ENCODE data around the gene RAB6B. TPM values are rescaled to one million over a fixed set of nuclear protein-coding genes. Genes with fewer than 3 reads are reported as not detected.

Gene RAB6B
- total RNA-seq, 4 donors from 2014 or later = 6.2 to 11.9 (median 10.5) TPM

- Histone ChIP-seq H3K4me3 (no peak overlapping the region), H3K4me1 (no peaks in the 10 kb centered on the region), H3K27me3 (peaks cover 0 to 5% (median 0%) of the 10 kb centered on the region in 4 donors), H3K9me3 (no peaks in the 10 kb centered on the region), H3K27ac (replicated peaks in 1 of 4) (no peak overlapping the region), H3K36me3 (no peaks in the 10 kb centered on the region)
- no peak for TF ChIP-seq POLR2A (IDR thresholded peaks at IDR 0.05; ENCODE audit: low read depth)
- TF ChIP-seq POLR2AphosphoS5 (IDR thresholded peaks at IDR 0.05) = no peak
- no peak for TF ChIP-seq CTCF (IDR thresholded peaks at IDR 0.05)
- no peak for TF ChIP-seq EP300 (IDR thresholded peaks at IDR 0.05)
- intact Hi-C loops (cut with DNase I) = loop anchor here (10.0 kb wide), 1 partner anchor 257 kb away; the partner anchor contains the start of gene TOPBP1
- no peak for DNase-seq (ENCODE audit: extremely low spot score)
- WGBS = 93% methylated on average over 1 of the region's 1 CpG
Measured at GRCh38 chr3:133921592-133921991, 25.9 kb upstream of the RAB6B start.

GRCh38 chr3:133917144-133917543 is 21.5 kb upstream of the RAB6B start:
- H3K36me3 ChIP-seq = no peaks in the 10 kb centered on the region
- no peak overlapping the region for H3K27ac ChIP-seq (replicated peaks in 1 of 4)
- TF ChIP-seq EP300 (IDR thresholded peaks at IDR 0.05) (no peak), POLR2AphosphoS5 (IDR thresholded peaks at IDR 0.05) (no peak), CTCF (IDR thresholded peaks at IDR 0.05) (no peak), POLR2A (IDR thresholded peaks at IDR 0.05; ENCODE audit: low read depth) (no peak)
- no peak overlapping the region for H3K4me3 ChIP-seq
- intact Hi-C loops (cut with DNase I) = no loop called here
- H3K9me3 ChIP-seq = no peaks in the 10 kb centered on the region
- no peaks in the 10 kb centered on the region for H3K4me1 ChIP-seq
- peaks cover 0 to 17% (median 0%) of the 10 kb centered on the region in 4 donors for H3K27me3 ChIP-seq
- no peak for DNase-seq (ENCODE audit: extremely low spot score)

- H3K4me1 ChIP-seq = no peaks in the 10 kb centered on the region
- no peaks in the 10 kb centered on the region for H3K9me3 ChIP-seq
- peak; percentile 81 for DNase-seq (ENCODE audit: extremely low spot score)
- H3K27me3 ChIP-seq = peaks cover 0 to 17% (median 0%) of the 10 kb centered on the region in 4 donors
- 83% methylated on average over 10 of the region's 10 CpGs for WGBS
- intact Hi-C loops (cut with DNase I) = no loop called here
- H3K4me3 ChIP-seq = no peak overlapping the region
- H3K27ac ChIP-seq (replicated peaks in 1 of 4) = no peak overlapping the region
- no peak for TF ChIP-seq POLR2AphosphoS5 (IDR thresholded peaks at IDR 0.05)
- H3K36me3 ChIP-seq = no peaks in the 10 kb centered on the region
Measured at GRCh38 chr3:133915685-133916658, 20.3 kb upstream of the RAB6B start.

- Histone ChIP-seq H3K27ac (replicated peaks in 1 of 4) (no peak overlapping the region), H3K36me3 (no peaks in the 10 kb centered on the region), H3K9me3 (no peaks in the 10 kb centered on the region), H3K27me3 (peaks cover 0 to 17% (median 0%) of the 10 kb centered on the region in 4 donors), H3K4me3 (no peak overlapping the region), H3K4me1 (no peaks in the 10 kb centered on the region)
- no peak for TF ChIP-seq POLR2A (IDR thresholded peaks at IDR 0.05; ENCODE audit: low read depth)
- no peak for TF ChIP-seq EP300 (IDR thresholded peaks at IDR 0.05)
- no peak for TF ChIP-seq POLR2AphosphoS5 (IDR thresholded peaks at IDR 0.05)
- TF ChIP-seq CTCF (IDR thresholded peaks at IDR 0.05) = no peak
- DNase-seq (ENCODE audit: extremely low spot score) = peak; percentile 79
- intact Hi-C loops (cut with DNase I) = no loop called here
- WGBS = 92% methylated on average over 12 of the region's 12 CpGs
Measured at GRCh38 chr3:133914839-133915600, 19.3 kb upstream of the RAB6B start.

GRCh38 chr3:133910422-133910821 is 14.7 kb upstream of the RAB6B start:
- no peak for DNase-seq (ENCODE audit: extremely low spot score)
- no peak overlapping the region for H3K4me3 ChIP-seq
- TF ChIP-seq CTCF (IDR thresholded peaks at IDR 0.05) (no peak), POLR2A (IDR thresholded peaks at IDR 0.05; ENCODE audit: low read depth) (no peak), POLR2AphosphoS5 (IDR thresholded peaks at IDR 0.05) (no peak), EP300 (IDR thresholded peaks at IDR 0.05) (no peak)
- H3K4me1 ChIP-seq = no peaks in the 10 kb centered on the region
- 69% methylated on average over 2 of the region's 2 CpGs for WGBS
- no peaks in the 10 kb centered on the region for H3K9me3 ChIP-seq
- peaks cover 0 to 3% (median 0%) of the 10 kb centered on the region in 4 donors for H3K27me3 ChIP-seq
- intact Hi-C loops (cut with DNase I) = no loop called here
- H3K27ac ChIP-seq (replicated peaks in 1 of 4) = no peak overlapping the region
- no peaks in the 10 kb centered on the region for H3K36me3 ChIP-seq
